Stimulated activated CD8-positive, alpha-beta memory T cell treated with anti-CD3 and anti-CD28 coated beads, Interleukin-12 subunit alpha, Interleukin-12 subunit beta, amount 100 ng/mL, for 4 hours (primary cell): ENCODE measurements around the gene NEU4.

Experiments used
- DNase-seq: peaks from one replicate; pipeline ENCODE4 v3.0.0-alpha.2; 2020; ENCODE audit warnings: low read depth

Gene NEU4

DNA sequence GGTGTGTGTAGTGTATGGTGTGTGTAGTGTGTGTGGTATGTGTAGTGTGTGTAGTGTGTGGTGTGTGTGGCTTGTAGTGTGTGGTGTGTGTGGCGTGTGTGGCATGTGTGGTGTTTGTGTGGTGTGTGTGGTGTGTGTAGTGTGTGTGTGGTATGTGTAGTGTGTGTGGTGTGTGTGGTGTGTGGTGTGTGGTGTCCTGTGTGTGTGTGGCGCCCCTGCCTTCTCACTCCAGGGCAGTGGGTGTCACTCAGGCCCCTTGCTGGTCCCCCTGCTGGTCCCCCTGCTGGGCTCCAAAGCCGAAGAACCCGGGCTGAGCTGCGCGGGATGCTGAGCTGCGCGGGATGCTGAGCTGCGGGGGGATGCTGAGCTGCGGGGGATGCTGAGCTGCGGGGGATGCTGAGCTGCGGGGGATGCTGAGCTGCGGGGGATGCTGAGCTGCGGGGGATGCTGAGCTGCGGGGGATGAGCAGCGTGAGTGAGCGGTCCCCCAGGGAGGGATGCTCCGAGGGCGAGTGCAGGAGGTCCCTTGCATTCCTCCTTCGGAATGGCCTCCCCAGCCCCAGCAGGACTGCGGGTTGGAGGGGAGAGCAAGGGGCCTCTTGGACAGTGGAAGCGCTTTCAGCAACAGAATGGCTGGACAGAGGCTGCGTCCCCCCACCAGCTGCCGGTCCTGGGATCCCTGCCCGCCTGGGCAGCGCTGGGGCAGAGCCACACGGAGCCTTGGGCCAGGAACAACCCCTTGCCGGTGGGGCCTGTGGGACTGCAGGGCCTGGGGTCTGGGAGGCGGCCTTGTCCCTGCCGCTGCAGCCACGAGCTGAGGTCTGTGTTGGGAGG lies 57.2 kb downstream of the NEU4 start:
- no peak for DNase-seq
